ENCODE measurements around the gene GMDS.

The GMDS gene

DNA sequence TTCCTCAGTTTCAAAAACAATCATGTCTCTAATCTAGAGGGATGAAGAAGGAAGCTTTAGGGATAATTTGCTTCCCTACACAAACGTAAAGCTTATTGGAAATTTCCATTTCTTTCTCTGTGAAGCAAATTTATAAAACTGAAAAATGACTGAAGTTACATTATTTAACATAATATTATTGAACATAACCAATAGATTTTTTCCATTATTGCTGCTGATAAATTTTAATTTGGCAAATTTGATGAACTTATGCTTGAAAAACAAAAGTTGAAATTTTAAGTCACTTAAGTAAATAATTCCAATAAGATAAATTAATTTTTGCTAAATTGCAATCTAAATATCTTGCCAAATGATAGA is 140.9 kb downstream of the GMDS start:
- no peak for DNase-seq (ENCODE audit: low read depth)
- TF ChIP-seq, protein P1, sequence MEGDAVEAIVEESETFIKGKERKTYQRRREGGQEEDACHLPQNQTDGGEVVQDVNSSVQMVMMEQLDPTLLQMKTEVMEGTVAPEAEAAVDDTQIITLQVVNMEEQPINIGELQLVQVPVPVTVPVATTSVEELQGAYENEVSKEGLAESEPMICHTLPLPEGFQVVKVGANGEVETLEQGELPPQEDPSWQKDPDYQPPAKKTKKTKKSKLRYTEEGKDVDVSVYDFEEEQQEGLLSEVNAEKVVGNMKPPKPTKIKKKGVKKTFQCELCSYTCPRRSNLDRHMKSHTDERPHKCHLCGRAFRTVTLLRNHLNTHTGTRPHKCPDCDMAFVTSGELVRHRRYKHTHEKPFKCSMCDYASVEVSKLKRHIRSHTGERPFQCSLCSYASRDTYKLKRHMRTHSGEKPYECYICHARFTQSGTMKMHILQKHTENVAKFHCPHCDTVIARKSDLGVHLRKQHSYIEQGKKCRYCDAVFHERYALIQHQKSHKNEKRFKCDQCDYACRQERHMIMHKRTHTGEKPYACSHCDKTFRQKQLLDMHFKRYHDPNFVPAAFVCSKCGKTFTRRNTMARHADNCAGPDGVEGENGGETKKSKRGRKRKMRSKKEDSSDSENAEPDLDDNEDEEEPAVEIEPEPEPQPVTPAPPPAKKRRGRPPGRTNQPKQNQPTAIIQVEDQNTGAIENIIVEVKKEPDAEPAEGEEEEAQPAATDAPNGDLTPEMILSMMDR (IDR thresholded peaks at IDR 0.05; ENCODE audit: insufficient read depth, low read depth, low read length, missing control alignments): no peak
- H3K4me3 ChIP-seq (ENCODE audit: low read depth, low read length): no peak overlapping the region

DNA sequence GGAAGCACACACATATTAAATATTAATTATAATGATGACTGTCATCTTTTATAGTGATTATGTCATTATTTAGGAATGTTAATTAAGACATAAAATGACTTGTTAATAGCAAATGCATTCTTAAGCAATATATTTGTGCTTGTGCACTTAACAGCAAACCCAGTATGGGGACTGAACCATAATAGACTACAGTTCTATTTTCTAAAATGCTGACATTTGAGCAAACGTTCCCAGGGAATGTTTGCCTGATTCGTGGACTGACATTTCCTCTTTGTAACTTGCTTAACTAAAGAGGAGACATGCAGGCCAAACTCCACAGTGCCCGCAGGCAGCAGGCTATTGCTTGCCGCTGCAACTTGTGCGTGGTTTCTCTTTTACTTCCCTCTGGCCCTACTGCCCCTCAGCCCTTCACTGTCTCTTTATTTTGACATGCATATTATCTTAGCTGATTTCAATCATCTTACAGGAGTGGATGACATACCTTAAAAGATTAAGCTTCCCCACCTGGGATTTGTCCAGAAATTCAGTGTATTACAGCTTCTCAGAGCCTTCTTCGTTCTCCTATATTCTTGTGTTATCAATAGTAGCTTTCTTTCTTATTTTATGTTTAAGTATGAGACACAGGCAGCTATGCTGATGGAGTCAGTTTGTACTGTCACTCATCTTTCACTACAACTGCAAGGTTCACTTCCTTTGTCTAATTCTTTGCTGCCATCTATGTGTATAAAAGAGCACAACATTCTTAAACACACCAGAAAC is 141.5 kb downstream of the GMDS start:
- H3K4me3 ChIP-seq (ENCODE audit: low read depth, low read length): no peak overlapping the region
- peak; percentile 44 for DNase-seq (ENCODE audit: low read depth)
- TF ChIP-seq, protein P1 (IDR thresholded peaks at IDR 0.05; ENCODE audit: insufficient read depth, low read depth, low read length, missing control alignments): peak; percentile 40

DNA sequence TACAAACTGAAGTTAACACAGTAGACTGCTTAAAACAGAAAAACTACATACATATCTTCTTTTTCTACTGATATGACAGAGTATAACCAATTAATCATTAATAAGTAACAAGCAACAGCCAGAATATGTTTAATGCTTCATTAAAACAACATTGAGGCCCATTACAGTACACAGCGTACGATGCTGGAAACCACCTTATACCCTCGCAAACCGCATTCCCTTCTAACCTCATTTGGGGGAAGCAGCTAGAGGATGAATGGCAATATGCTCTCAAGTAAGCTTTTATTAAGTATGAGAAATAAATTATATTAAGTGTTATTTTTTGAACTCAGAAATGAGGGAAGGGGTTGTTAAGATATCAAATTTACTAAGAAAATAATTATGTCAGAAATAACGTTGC is 142.4 kb downstream of the GMDS start:
- TF ChIP-seq, protein P1 (IDR thresholded peaks at IDR 0.05; ENCODE audit: insufficient read depth, low read depth, low read length, missing control alignments): no peak
- H3K4me3 ChIP-seq (ENCODE audit: low read depth, low read length): no peak overlapping the region

DNA sequence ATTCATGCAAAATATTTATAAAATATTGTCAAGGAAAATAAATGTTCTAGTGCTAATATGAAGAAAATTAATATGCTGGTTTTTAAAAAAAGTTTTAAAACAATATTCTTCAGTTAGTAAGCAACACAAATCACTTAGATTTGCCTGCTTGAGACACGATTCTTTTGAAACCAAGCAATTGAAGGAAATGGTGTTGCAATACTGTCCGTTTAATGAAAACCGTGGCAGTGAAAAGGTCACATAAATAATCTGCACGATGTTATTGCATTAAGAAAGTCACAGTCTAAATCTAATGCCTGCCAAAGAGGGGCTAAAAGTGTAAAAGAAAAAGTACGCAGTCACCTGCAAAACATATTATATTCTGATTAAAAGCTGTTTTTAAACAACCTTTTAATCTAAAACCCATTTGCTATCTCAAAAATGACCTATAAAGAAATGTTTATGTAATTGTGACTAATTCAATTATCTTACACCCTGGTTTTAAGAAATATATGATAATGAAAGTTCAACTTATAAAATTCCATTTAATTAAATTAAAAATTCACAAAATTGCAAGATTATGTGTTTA is 143.0 kb downstream of the GMDS start:
- no peak for DNase-seq (ENCODE audit: low read depth)
- no peak overlapping the region for H3K4me3 ChIP-seq (ENCODE audit: low read depth, low read length)
- TF ChIP-seq, protein P1 (IDR thresholded peaks at IDR 0.05; ENCODE audit: insufficient read depth, low read depth, low read length, missing control alignments): no peak

More for the DNA sequence above, 142.4 kb downstream of the GMDS start:
- no peak for DNase-seq (ENCODE audit: low read depth)

DNA sequence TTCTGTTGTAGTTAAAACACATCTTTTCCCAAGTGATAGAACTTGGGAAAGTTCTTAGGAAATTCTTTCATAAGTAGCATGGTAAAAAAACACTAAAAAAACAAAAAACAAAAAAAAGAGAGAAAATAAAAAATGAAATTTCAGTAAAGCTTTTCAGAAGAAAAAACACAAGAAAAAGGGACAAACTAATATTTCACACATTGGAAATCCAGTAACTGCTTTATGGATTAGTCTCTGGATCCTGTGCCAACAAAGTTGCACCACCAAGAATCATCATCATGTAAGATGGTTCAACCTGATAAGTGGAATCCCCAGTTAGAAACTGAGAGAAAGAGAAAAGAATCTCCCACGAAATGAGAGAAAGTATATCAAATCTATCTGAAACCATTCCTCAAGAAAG is 144.2 kb downstream of the GMDS start:
- no peak for DNase-seq (ENCODE audit: low read depth)
- TF ChIP-seq, protein P1 (IDR thresholded peaks at IDR 0.05; ENCODE audit: insufficient read depth, low read depth, low read length, missing control alignments): no peak
- no peak overlapping the region for H3K4me3 ChIP-seq (ENCODE audit: low read depth, low read length)

DNA sequence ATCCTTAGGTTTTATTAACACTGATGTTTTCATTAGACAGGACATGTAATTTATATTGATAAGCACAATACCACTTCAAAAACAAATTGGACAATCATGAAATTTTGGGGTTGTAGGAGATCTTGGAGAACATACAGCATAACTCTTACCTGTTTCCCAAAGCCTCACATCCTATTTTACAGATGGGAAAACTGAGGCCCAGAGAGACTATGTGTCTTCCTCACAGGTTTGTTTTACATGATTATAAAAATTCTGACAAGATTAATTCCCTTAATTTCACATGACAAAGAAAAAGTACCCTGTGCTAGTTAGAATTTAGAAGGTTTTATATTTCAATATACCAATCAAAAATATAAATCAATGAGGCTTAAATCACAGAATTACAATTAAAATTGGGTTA is 145.5 kb downstream of the GMDS start:
- H3K4me3 ChIP-seq (ENCODE audit: low read depth, low read length): no peak overlapping the region
- DNase-seq (ENCODE audit: low read depth): no peak
- TF ChIP-seq, protein P1 (IDR thresholded peaks at IDR 0.05; ENCODE audit: insufficient read depth, low read depth, low read length, missing control alignments): no peak

DNA sequence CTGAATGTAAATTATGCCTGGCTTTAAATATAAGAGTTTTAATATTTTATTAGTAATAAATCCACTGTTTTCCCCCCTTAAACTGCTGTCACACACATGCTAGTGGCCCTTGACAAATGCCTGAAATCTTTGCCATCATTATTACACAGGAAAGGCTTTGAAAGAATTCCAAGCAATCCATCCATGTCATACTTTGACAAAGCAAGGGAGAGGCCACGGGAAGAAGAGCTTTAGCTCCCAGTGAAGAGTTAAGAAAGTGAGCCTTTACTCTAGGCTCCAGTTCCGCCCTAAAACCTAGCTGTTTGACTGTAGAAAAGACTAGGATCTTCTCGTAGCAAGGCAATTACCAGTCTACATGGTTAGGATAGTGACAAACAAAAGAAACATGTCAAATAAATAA is 147.9 kb downstream of the GMDS start:
- DNase-seq (ENCODE audit: low read depth): no peak
- H3K4me3 ChIP-seq (ENCODE audit: low read depth, low read length): no peak overlapping the region
- TF ChIP-seq, protein P1 (IDR thresholded peaks at IDR 0.05; ENCODE audit: insufficient read depth, low read depth, low read length, missing control alignments): no peak
